Stimulated activated CD8-positive, alpha-beta memory T cell treated with anti-CD3 and anti-CD28 coated beads, Interleukin-15, amount 100 ng/mL, for 4 hours (primary cell): ENCODE results near the gene FHL1.
"Not testable (repeated sequence)": the region's sequence is repeated elsewhere in the genome, so short reads cannot be mapped to it uniquely, and the experiment has no call there.

Experiments used
- DNase-seq, 2 donors: peaks; one replicate each; pipeline ENCODE4 v3.0.0-alpha.2; 2020; ENCODE audit warnings: low read depth in 2 of 2

Gene FHL1

GRCh38 chrX:136147315-136147901, at the start of gene FHL1:
TSS of gene FHL1 (plus strand) at chrX:136147533.
- no peak for DNase-seq

GRCh38 chrX:136097871-136098805, 49.2 kb upstream of the FHL1 start:
- DNase-seq = no peak

GRCh38 chrX:136104936-136105335, 42.4 kb upstream of the FHL1 start:
- no peak for DNase-seq

- DNase-seq = no peak
Measured at GRCh38 chrX:136106920-136107528, 40.3 kb upstream of the FHL1 start.

GRCh38 chrX:136108905-136109304, 38.4 kb upstream of the FHL1 start:
- DNase-seq = not testable (repeated sequence)

- no peak for DNase-seq
Measured at GRCh38 chrX:136112286-136112685, 35.0 kb upstream of the FHL1 start.

GRCh38 chrX:136112778-136113177, 34.6 kb upstream of the FHL1 start:
- DNase-seq = no peak

GRCh38 chrX:136115126-136115903, 32.0 kb upstream of the FHL1 start:
- DNase-seq = no peak

- DNase-seq = no peak
Measured at GRCh38 chrX:136115904-136116297, 31.4 kb upstream of the FHL1 start.

GRCh38 chrX:136121788-136122187, 25.5 kb upstream of the FHL1 start:
- no peak for DNase-seq

- no peak for DNase-seq
Measured at GRCh38 chrX:136122207-136122606, 25.1 kb upstream of the FHL1 start.

GRCh38 chrX:136125106-136125505, 22.2 kb upstream of the FHL1 start:
- no peak for DNase-seq

- DNase-seq = no peak
Measured at GRCh38 chrX:136126371-136126770, 21.0 kb upstream of the FHL1 start.

- no peak for DNase-seq
Measured at GRCh38 chrX:136126872-136127406, 20.4 kb upstream of the FHL1 start.

GRCh38 chrX:136128743-136129142, 18.6 kb upstream of the FHL1 start:
- DNase-seq = no peak

GRCh38 chrX:136130931-136131833, 16.2 kb upstream of the FHL1 start:
- DNase-seq = no peak

- DNase-seq = no peak
Measured at GRCh38 chrX:136138939-136139338, 8.4 kb upstream of the FHL1 start.

- no peak for DNase-seq
Measured at GRCh38 chrX:136141569-136141968, 5.8 kb upstream of the FHL1 start.

- no peak for DNase-seq
Measured at GRCh38 chrX:136142592-136142991, 4.7 kb upstream of the FHL1 start.

- no peak for DNase-seq
Measured at GRCh38 chrX:136143711-136144110, 3.6 kb upstream of the FHL1 start.
